SW480 (cell line): Measurements from ENCODE around the gene CCAR1.
"Not testable (repeated sequence)": the region's sequence is repeated elsewhere in the genome, so short reads cannot be mapped to it uniquely, and the experiment has no call there.

Experiments
- DNase-seq: peaks from one replicate; pipeline ENCODE4 v3.0.0-alpha.2; 2016; ENCODE audit warnings: low spot score

Gene CCAR1

GRCh38 chr10:68827592-68827959 lies 106.5 kb downstream of the CCAR1 start:
- not testable (repeated sequence) for DNase-seq

DNA sequence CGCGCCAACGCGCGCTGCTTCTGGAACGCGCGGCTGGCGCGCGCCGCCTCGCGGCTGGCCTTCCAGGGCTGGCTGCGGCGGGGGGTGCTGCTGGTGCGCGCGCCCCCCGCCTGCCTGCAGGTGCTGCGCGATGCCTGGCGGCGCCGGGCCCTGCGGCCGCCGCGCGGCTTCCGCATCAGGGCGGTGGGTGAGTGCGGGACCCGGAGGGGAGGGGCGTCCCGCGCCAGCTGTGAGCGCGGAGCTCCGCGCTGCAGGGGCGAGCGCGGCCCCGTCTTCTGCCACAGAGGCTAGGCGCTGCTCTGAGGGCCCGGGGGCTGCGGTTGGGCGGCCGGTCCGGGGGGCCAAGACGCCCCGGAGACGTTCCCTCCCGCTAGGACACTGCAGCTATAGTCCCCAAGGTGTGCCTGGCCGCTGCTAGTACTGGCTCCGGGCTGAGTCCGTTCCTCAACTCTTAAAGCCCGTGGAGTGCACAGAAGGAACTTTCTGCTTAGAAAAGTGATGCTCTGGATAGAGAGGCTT lies 107.1 kb downstream of the CCAR1 start:
- not testable (repeated sequence) for DNase-seq

- no peak for DNase-seq
Observed at GRCh38 chr10:68828833-68829232, 107.8 kb downstream of the CCAR1 start.

DNA sequence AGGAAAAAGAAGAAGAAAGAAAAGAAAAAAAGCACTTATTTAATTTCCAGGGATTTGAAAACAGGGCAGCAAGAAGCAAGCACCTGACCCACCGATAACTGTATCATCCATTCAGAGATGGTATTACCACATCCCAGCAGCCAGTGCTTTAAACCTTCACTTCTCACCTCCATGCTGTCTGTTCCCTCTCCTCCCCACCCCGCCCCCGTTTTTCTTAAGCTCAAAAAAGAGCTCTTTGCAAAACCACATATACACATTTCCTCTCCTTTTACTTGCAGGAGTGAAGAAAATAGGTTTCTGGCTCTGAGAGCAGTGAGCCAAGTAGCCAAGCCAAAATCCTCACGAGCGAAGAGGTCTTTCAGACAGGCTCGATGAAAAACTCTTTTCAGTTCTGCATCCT lies 108.5 kb downstream of the CCAR1 start:
- DNase-seq = no peak

DNA sequence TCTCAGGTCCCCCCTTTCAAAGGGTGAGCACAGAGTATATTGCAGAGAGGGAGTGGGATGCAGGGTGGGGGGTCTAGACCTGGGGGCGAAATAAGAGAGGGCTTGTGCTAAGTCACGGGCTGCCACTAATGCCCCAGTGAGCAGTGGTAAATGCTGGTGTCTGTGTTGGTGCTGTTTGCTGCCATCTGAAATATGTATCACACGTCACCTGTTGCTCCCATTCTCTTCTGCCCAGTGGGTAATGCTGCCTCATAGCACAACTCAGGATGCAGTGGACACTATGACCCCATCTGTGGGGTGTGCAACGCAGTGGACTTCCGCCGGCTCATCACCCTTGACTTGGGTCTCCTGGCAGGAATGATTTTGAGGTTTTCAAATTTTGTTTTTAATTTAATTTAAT lies 108.9 kb downstream of the CCAR1 start:
- no peak for DNase-seq

DNA sequence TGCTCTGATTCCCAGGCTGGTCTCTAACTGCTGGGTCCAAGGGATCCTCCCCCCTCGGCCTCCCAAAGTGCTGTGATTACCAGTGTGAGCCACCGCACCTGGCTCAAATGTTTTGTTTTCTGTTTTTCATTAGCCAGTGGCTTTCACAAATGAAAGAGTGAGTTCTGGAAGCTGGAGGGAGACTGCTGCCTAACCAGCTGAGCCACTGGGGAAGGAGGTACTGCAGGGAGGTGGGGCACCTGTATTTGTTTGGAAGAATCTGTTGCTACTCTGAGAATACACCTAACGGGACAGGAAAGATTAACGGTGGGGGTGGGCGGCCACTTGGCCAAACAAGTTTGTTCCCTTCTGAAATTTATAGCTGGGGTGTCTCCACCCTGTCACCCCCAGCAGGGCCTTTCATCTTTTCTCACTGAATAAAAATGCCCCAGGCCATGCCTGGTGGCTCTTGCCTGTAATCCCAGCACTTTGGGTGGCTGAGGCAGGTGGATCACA lies 111.0 kb downstream of the CCAR1 start:
- DNase-seq = no peak

GRCh38 chr10:68832601-68833000 lies 111.6 kb downstream of the CCAR1 start:
- no peak for DNase-seq

DNA sequence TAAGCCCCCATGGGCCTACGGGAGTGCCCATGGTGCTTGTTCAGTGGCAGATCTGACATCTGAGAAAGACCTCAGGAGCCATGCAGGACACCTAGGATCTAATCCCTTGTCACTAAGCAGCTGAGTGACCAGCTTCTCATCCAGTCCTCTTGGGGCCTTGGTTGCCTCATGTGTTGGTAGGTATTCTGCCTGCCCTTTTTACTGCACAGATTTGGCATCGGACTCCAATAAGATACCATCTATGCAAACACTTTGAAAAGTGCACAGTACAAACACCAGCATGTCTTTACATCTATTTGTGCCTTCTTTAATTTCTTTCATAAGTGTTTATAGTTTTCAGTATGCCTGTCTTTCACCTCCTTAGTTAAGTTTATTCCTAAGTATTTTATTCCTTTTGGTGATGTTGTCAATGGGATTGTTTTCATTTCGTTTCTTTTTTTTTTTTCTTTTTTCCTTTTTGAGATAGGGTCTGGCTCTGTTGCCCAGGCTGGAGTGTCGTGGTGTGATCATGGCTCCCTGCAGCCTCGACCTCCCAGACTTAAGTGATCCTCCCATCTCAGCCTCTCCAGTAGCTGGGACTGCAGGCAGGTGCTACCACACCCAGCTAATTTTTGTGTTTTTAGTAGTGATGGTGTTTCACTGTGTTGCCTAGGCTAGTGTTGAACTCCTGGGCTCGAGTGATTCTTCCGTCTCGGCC lies 116.7 kb downstream of the CCAR1 start:
- DNase-seq = no peak

- DNase-seq = not testable (repeated sequence)
Observed at GRCh38 chr10:68840650-68841049, 119.6 kb downstream of the CCAR1 start.
